Uterus (tissue), 2 donors: ENCODE data around the gene RNF144B.

Experiments used
- CTCF ChIP-seq, 4 experiments: fragments of 200-600 bp in 2 of 4; fragments of 450-650 bp in 2 of 4; sonication (generic) in 2 of 4; IDR thresholded peaks; one replicate each; pipeline ENCODE4 v1.5.1; 2016 to 2019; ENCODE audit warnings: antibody characterized with exemption in 4 of 4, mild to moderate bottlenecking in 2 of 4, moderate library complexity in 1 of 4
- POLR2A ChIP-seq, 2 donors: fragments of 450-650 bp; IDR thresholded peaks; one replicate each; pipeline ENCODE4 v1.6.1; 2016; ENCODE audit warnings: antibody characterized with exemption in 2 of 2, mild to moderate bottlenecking in 1 of 2, moderate library complexity in 1 of 2

DNA sequence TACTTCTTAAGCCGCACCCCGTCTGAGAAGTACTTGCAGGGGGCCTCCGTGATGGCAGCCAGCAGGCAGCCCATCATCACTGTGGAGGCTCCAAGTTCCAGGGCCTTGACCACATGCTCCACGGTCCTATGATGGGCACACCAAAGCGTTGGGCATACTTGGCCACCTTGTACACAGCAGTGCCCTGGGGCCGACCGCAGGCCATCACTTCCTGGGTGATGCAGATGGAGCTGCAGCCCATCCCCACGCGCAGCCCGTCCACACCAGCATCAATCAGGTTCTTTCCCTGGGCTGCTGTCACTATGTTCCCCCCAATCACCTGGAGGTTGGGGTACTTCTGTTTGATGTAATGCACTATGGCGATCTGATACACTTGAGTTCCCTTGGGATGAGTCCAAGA is 19.8 kb upstream of the RNF144B start:
- TF ChIP-seq CTCF (IDR thresholded peaks at IDR 0.05) (no peak), POLR2A (IDR thresholded peaks at IDR 0.05) (no peak)
